Activated T-cell treated with anti-CD3 and anti-CD28 coated beads for 4 hours (primary cell): ENCODE data around the gene RBM4.

Experiments used
- DNase-seq: peaks from one replicate; pipeline ENCODE4 v3.0.0-alpha.2; 2020

RBM4 gene

DNA sequence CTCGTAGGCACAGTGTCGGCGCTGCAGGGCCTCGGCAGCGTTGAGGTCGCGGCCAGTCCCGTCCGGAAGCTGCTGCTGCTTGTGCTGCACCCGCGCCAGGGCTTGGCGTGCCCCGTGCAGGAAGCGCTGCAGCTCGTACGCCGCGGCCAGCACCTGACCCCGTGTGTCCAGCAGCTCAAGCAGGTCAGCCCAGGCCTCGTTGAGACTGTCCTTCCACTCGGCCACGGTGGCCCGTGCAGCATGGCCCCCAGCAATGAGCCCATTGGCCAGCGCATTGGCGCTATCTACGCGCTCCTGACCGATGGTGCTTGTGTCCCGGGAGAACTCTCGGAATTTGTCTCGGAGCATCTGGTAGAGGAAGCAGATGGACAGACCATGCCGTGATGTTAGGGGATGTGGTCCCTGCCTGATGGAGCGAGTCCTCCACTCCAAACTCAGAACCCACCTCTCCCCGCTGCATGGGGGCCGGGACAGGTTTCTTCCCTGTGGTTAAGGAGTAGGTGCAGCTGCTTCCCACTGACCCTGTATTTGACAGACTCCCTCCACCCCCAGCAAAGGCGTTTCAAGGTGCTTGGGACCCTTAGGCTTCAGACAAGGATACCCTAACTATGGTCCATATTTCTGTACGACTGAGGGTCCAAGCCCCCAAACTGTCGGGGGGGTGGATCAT, 52.9 kb downstream of the RBM4 start:
- no peak for DNase-seq

GRCh38 chr11:66692446-66692845, 53.9 kb downstream of the RBM4 start:
- DNase-seq = no peak

DNA sequence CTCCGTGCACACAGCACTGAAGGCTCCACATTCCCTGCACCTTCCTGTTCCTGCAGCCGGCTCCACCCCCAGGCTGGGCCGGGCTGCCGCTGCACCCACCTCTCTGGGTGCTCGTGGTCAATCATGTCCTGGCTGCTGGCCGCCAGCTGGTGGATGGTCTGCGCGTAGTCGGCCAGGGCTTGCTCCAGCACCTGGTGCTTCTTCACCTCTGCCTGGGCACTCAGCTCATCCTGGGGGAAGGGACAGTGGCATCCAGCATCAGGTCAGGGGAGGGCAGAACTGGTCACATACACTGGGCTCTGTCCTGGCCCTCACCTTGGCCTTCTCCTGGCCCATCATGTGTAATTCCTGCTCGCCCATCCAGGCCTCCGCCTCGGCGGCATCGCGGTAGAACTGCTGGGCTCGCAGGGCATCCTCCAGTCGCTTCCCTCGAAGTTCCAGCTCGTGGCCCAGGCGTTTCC, 54.4 kb downstream of the RBM4 start:
- DNase-seq = no peak

GRCh38 chr11:66693356-66694055, 55.0 kb downstream of the RBM4 start:
- DNase-seq = no peak

GRCh38 chr11:66694056-66694410, 55.5 kb downstream of the RBM4 start:
- no peak for DNase-seq

DNA sequence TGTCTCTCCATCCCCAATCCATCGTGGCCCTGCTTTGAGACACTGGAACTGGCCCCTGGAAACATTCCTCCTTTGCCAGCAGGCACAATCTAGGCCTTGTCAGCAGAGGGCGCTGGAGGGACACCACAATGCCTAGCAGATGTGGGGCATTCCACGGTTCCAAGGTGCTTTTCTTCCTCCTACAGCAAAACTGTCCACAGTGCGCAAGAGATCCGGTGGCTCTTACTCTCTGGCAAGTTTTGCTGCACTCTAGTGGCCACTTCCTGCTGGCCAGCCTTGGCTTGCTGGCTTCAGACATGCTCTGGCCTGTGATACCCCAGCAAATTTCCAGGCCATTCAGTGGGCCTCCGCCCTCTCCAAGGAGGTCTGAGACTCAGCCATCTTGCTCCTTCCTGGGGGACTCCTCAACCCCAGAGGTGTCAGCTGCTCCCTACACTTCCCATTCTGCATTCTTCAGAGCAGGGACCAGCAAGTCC, 56.3 kb downstream of the RBM4 start:
- DNase-seq = peak; percentile 79
